Vagina (tissue), 2 donors: ENCODE results near the gene FBXO8. TPM values are rescaled to one million over a fixed set of nuclear protein-coding genes. Genes with fewer than 3 reads are reported as not detected.

Experiments
- DNase-seq, 2 donors: peaks; one replicate each; pipeline ENCODE4 v3.0.0-alpha.2; 2017; ENCODE audit errors: extremely low spot score in 2 of 2
- H3K27ac ChIP-seq: fragments of 200-600 bp; sonication (generic); one replicate; pipeline ENCODE4 v1.5.1; 2019
- H3K27me3 ChIP-seq: fragments of 200-600 bp; sonication (generic); one replicate; pipeline ENCODE4 v1.5.1; 2019
- H3K36me3 ChIP-seq, 2 donors: fragments of 200-600 bp; sonication (generic); one replicate each; pipeline ENCODE4 v1.5.1; 2017 to 2019
- H3K4me1 ChIP-seq: fragments of 200-600 bp; sonication (generic); one replicate; pipeline ENCODE4 v1.5.1; 2019
- H3K4me3 ChIP-seq, 2 donors: fragments of 200-600 bp; sonication (generic); 1 replicate in 1 of 2; 2 replicates in 1 of 2; pipeline ENCODE4 v1.5.1; 2016 to 2019
- H3K9me3 ChIP-seq: fragments of 200-600 bp; sonication (generic); one replicate; pipeline ENCODE4 v1.5.1; 2019
- CTCF ChIP-seq, 3 experiments: fragments of 450-650 bp in 2 of 3; fragments of 200-600 bp in 1 of 3; sonication (generic) in 1 of 3; IDR thresholded peaks; one replicate each; pipeline ENCODE4 v1.5.1; 2017 to 2019; ENCODE audit warnings: antibody characterized with exemption in 3 of 3, mild to moderate bottlenecking in 2 of 3, moderate library complexity in 2 of 3
- POLR2A ChIP-seq, 2 donors: fragments of 450-650 bp; IDR thresholded peaks; one replicate each; pipeline ENCODE4 v1.6.1; 2017; ENCODE audit warnings: antibody characterized with exemption in 2 of 2, mild to moderate bottlenecking in 2 of 2, moderate library complexity in 2 of 2
- POLR2AphosphoS5 ChIP-seq, 2 donors: sonication (generic); formaldehyde crosslinking; IDR thresholded peaks; one replicate each; pipeline ENCODE4 v1.9.0; 2017; ENCODE audit warnings: antibody characterized with exemption in 2 of 2, mild to moderate bottlenecking in 2 of 2, low read depth in 1 of 2; ENCODE audit not compliant: insufficient read depth in 1 of 2
- intact Hi-C: fragments of 100-400 bp; cut with DNase I; formaldehyde crosslinking; loops from one replicate; pipeline ENCODE4 v1.15.1; 2023
- total RNA-seq: library from RNA; depleted of rRNA; stranded (reverse); fragments of >200 nt; gene quantifications from one replicate; pipeline ENCODE4 v1.2.3, GENCODE V29; 2016

Gene FBXO8
- total RNA-seq, 1 donor from 2014 or later = 24.3 TPM

- Histone ChIP-seq H3K36me3 (no peaks in the 10 kb centered on the region), H3K9me3 (no peaks in the 10 kb centered on the region), H3K27me3 (peaks cover 2% of the 10 kb centered on the region), H3K4me3 (no peak overlapping the region), H3K27ac (no peak overlapping the region), H3K4me1 (no peaks in the 10 kb centered on the region)
- DNase-seq = no peak
- TF ChIP-seq POLR2A (IDR thresholded peaks at IDR 0.05) (no peak), CTCF (IDR thresholded peaks at IDR 0.05) (no peak), POLR2AphosphoS5 (IDR thresholded peaks at IDR 0.05; ENCODE audit: insufficient read depth in 1 of 2, low read depth in 1 of 2) (no peak)
- intact Hi-C loops = no loop called here
Measured at GRCh38 chr4:174199735-174200134, 83.7 kb downstream of the FBXO8 start.

GRCh38 chr4:174198828-174199227, 84.6 kb downstream of the FBXO8 start:
- Histone ChIP-seq H3K27ac (no peak overlapping the region), H3K9me3 (no peaks in the 10 kb centered on the region), H3K36me3 (no peaks in the 10 kb centered on the region), H3K27me3 (peaks cover 2% of the 10 kb centered on the region), H3K4me1 (no peaks in the 10 kb centered on the region), H3K4me3 (no peak overlapping the region)
- no peak for DNase-seq
- TF ChIP-seq POLR2AphosphoS5 (IDR thresholded peaks at IDR 0.05; ENCODE audit: insufficient read depth in 1 of 2, low read depth in 1 of 2) = no peak
- TF ChIP-seq CTCF (IDR thresholded peaks at IDR 0.05) = no peak
- no peak for TF ChIP-seq POLR2A (IDR thresholded peaks at IDR 0.05)
- intact Hi-C loops = no loop called here

- H3K4me1 ChIP-seq = no peaks in the 10 kb centered on the region
- H3K4me3 ChIP-seq = no peak overlapping the region
- intact Hi-C loops = no loop called here
- peaks cover 2% of the 10 kb centered on the region for H3K27me3 ChIP-seq
- TF ChIP-seq POLR2A (IDR thresholded peaks at IDR 0.05) = no peak
- TF ChIP-seq CTCF (IDR thresholded peaks at IDR 0.05) = no peak
- no peak for TF ChIP-seq POLR2AphosphoS5 (IDR thresholded peaks at IDR 0.05; ENCODE audit: insufficient read depth in 1 of 2, low read depth in 1 of 2)
- no peaks in the 10 kb centered on the region for H3K9me3 ChIP-seq
- H3K27ac ChIP-seq = no peak overlapping the region
- H3K36me3 ChIP-seq = no peaks in the 10 kb centered on the region
- no peak for DNase-seq
Measured at GRCh38 chr4:174198396-174198795, 85.1 kb downstream of the FBXO8 start.

GRCh38 chr4:174193438-174194374, 89.8 kb downstream of the FBXO8 start:
- H3K27me3 ChIP-seq = no peaks in the 10 kb centered on the region
- intact Hi-C loops = no loop called here
- H3K4me1 ChIP-seq = no peaks in the 10 kb centered on the region
- DNase-seq = no peak
- H3K27ac ChIP-seq = no peak overlapping the region
- no peaks in the 10 kb centered on the region for H3K36me3 ChIP-seq
- H3K4me3 ChIP-seq = no peak overlapping the region
- TF ChIP-seq CTCF (IDR thresholded peaks at IDR 0.05) = no peak
- TF ChIP-seq POLR2AphosphoS5 (IDR thresholded peaks at IDR 0.05; ENCODE audit: insufficient read depth in 1 of 2, low read depth in 1 of 2) = no peak
- no peaks in the 10 kb centered on the region for H3K9me3 ChIP-seq

- no peaks in the 10 kb centered on the region for H3K4me1 ChIP-seq
- no peak overlapping the region for H3K4me3 ChIP-seq
- no peak for TF ChIP-seq CTCF (IDR thresholded peaks at IDR 0.05)
- TF ChIP-seq POLR2AphosphoS5 (IDR thresholded peaks at IDR 0.05; ENCODE audit: insufficient read depth in 1 of 2, low read depth in 1 of 2) = no peak
- no peak for TF ChIP-seq POLR2A (IDR thresholded peaks at IDR 0.05)
- no peaks in the 10 kb centered on the region for H3K9me3 ChIP-seq
- no peak overlapping the region for H3K27ac ChIP-seq
- DNase-seq = no peak
- no peaks in the 10 kb centered on the region for H3K36me3 ChIP-seq
- H3K27me3 ChIP-seq = no peaks in the 10 kb centered on the region
- intact Hi-C loops = no loop called here
Measured at GRCh38 chr4:174192943-174193342, 90.5 kb downstream of the FBXO8 start.
